Panc1 (cell line): ENCODE results near the gene AMN1. TPM values are rescaled to one million over a fixed set of nuclear protein-coding genes. Genes with fewer than 3 reads are reported as not detected.
"Not testable (repeated sequence)": the region's sequence is repeated elsewhere in the genome, so short reads cannot be mapped to it uniquely, and the experiment has no call there.

Source experiments
- ATAC-seq: fragments of 200-7000 bp; cut with Tn5 transposase; 2 replicates; pipeline ENCODE4 v1.9.1; 2020; ENCODE audit warnings: mild to moderate bottlenecking, moderate library complexity
- BruUV-seq: library from RNA; stranded (reverse); fragments of 400-500 nt; replicated peaks from 2 replicates; lab custom pipeline; 2021; lab: Mats Ljungman, UMichigan
- CTCF ChIA-PET: fragments of 300-600 bp; sonication (Branson Sonifier 250); formaldehyde crosslinking; loops from one replicate; lab custom pipeline; 2022; ENCODE audit warnings: antibody characterized with exemption; lab: Charles Lee
- POLR2A ChIA-PET: fragments of 300-600 bp; sonication (Branson Sonifier 250); formaldehyde crosslinking; loops from one replicate; lab custom pipeline; 2022; ENCODE audit warnings: antibody characterized with exemption; lab: Charles Lee
- DNase-seq: peaks from one replicate; pipeline ENCODE4 v3.0.0-alpha.2; 2010; ENCODE audit warnings: low read depth, low spot score
- H3K27ac ChIP-seq: 2 replicates; pipeline ENCODE4 v1.5.1; 2011; ENCODE audit warnings: mild to moderate bottlenecking, low read length, inconsistent platforms
- H3K27me3 ChIP-seq: fragments of 200-500 bp; sonication (Bioruptor generic); 2 replicates; pipeline ENCODE4 v1.6.0; 2014; ENCODE audit warnings: low read length, inconsistent platforms; ENCODE audit not compliant: control insufficient read depth, insufficient read depth
- H3K36me3 ChIP-seq: fragments of 200-500 bp; sonication (Bioruptor generic); 2 replicates; pipeline ENCODE4 v1.5.1; 2014; ENCODE audit warnings: inconsistent platforms, mild to moderate bottlenecking, low read length, moderate library complexity; ENCODE audit not compliant: control insufficient read depth, insufficient read depth
- H3K4me1 ChIP-seq: 2 replicates; pipeline ENCODE4 v1.5.1; 2011; ENCODE audit warnings: inconsistent platforms, mild to moderate bottlenecking, low read length, moderate library complexity; ENCODE audit not compliant: control insufficient read depth, insufficient read depth
- H3K4me3 ChIP-seq, 2 experiments: 2 replicates each; pipeline ENCODE4 v1.5.1; 2011 to 2012; ENCODE audit warnings: low read depth in 2 of 2, low read length in 2 of 2, mild to moderate bottlenecking in 2 of 2, inconsistent platforms in 1 of 2, moderate library complexity in 1 of 2
- H3K9me3 ChIP-seq: fragments of 200-500 bp; sonication (Bioruptor generic); 2 replicates; pipeline ENCODE4 v1.5.1; 2014; ENCODE audit warnings: low read depth, mild to moderate bottlenecking, inconsistent platforms, low read length, moderate library complexity; ENCODE audit not compliant: control insufficient read depth, insufficient read depth
- POLR2AphosphoS5 ChIP-seq: IDR thresholded peaks from 2 replicates; pipeline ENCODE4 v1.6.1; 2012; ENCODE audit warnings: mild to moderate bottlenecking, low read depth, low read length, moderate library complexity
- REST ChIP-seq, 2 experiments: IDR thresholded peaks; 2 replicates each; pipeline ENCODE4 v1.6.1; 2011 to 2012; ENCODE audit warnings: low read depth in 2 of 2, control low read depth in 1 of 2, low read length in 1 of 2, mild to moderate bottlenecking in 1 of 2, moderate library complexity in 1 of 2; ENCODE audit not compliant: insufficient read depth in 1 of 2
- SIN3A ChIP-seq: IDR thresholded peaks from 2 replicates; pipeline ENCODE4 v1.6.1; 2012; ENCODE audit warnings: low read depth, mild to moderate bottlenecking, low read length, moderate library complexity, borderline replicate concordance; ENCODE audit not compliant: insufficient read depth
- TCF7L2 ChIP-seq: IDR thresholded peaks from 2 replicates; pipeline ENCODE4 v1.6.1; 2011; ENCODE audit warnings: mild to moderate bottlenecking, low read depth, low read length, inconsistent platforms
- in situ Hi-C: cut with HindIII; loops from 2 replicates; pipeline ENCODE4 v1.10.0; 2016; ENCODE audit warnings: low sequenced_read_pairs, low pct_unique_long_range_greater_than_20kb
- intact Hi-C: fragments of 100-400 bp; cut with micrococcal nuclease; formaldehyde crosslinking; loops from one replicate; pipeline ENCODE4 v1.10.0; 2022; ENCODE audit not compliant: unreplicated experiment
- total RNA-seq: library from RNA; stranded (reverse); gene quantifications from one replicate; pipeline ENCODE4 v1.2.1, GENCODE V29; 2021; ENCODE audit not compliant: unreplicated experiment
- TF ChIP-seq, protein P1 (sequence below): fragments of 450-650 bp; IDR thresholded peaks from 2 replicates; pipeline ENCODE4 v1.5.1; 2017; ENCODE audit warnings: mild to moderate bottlenecking

AMN1 gene
- total RNA-seq, 1 experiment from 2014 or later = 16.4 TPM

DNA sequence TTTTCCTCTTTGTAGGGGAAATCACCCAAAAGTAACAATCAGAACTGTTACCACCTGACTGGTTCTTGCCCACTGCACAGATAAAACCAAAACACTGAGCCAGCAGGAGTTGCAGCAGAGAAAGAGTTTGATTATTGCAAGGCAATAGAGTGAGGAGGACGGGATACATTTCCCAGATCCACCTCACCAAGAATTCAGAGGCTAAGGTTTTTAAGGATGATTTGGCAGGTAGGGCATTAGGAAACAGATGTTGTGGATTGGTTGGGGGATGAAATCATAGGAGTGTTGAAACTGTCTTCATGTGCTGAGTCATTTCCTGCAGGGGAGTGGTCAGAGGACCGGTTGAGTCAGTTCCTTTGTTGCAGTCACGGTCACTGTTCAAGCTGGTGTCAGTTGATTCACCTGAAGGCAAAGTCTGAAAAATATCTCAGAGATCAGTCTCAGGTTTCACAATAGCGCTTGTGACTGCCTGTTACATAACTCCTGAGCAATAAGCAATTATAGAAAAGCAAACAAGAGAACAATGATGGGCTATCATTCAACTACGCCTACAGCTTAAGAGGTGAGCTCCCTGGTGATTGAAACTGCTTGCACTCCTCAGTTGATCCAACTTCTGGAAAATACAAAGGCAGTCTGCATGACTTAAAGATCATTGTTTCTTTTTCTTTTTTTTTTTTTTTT, 20.3 kb upstream of the AMN1 start:
- TF ChIP-seq, protein P1, sequence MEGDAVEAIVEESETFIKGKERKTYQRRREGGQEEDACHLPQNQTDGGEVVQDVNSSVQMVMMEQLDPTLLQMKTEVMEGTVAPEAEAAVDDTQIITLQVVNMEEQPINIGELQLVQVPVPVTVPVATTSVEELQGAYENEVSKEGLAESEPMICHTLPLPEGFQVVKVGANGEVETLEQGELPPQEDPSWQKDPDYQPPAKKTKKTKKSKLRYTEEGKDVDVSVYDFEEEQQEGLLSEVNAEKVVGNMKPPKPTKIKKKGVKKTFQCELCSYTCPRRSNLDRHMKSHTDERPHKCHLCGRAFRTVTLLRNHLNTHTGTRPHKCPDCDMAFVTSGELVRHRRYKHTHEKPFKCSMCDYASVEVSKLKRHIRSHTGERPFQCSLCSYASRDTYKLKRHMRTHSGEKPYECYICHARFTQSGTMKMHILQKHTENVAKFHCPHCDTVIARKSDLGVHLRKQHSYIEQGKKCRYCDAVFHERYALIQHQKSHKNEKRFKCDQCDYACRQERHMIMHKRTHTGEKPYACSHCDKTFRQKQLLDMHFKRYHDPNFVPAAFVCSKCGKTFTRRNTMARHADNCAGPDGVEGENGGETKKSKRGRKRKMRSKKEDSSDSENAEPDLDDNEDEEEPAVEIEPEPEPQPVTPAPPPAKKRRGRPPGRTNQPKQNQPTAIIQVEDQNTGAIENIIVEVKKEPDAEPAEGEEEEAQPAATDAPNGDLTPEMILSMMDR = no peak
- TF ChIP-seq POLR2AphosphoS5 (peak; percentile 75; the same call in 1 of the 2 replicates), SIN3A (no peak), TCF7L2 (0 out of 2 replicates have a peak, but pooled peaks have one; percentile 19)
- no peaks in the 10 kb centered on the region for H3K36me3 ChIP-seq
- CTCF ChIA-PET = interaction anchor here (0.7 kb wide), 3 partner anchors 20 to 119 kb away, joined by 4 to 6 read pairs (median 5); partner anchors contain the start of gene AMN1
- no TSS peak for BruUV-seq
- POLR2A ChIA-PET = interaction anchor here (0.6 kb wide), 2 partner anchors 23 to 409 kb away, joined by 3 to 7 read pairs; no protein-coding TSS in a partner anchor
- DNase-seq (peak; percentile 98), ATAC-seq (peak; percentile 97)
- intact Hi-C loops = no loop called here
- H3K4me3 ChIP-seq = no peak overlapping the region
- H3K4me1 ChIP-seq = peaks cover 14% of the 10 kb centered on the region
- peaks cover 5% of the 10 kb centered on the region; the same call in 1 of the 2 replicates for H3K9me3 ChIP-seq
- in situ Hi-C loops = no loop called here
- no peaks in the 10 kb centered on the region for H3K27me3 ChIP-seq
- peak overlapping the region; percentile 44 for H3K27ac ChIP-seq

- BruUV-seq = no TSS peak
- Histone ChIP-seq H3K27ac (no peak overlapping the region), H3K36me3 (no peaks in the 10 kb centered on the region), H3K4me3 (no peak overlapping the region), H3K4me1 (peaks cover 14% of the 10 kb centered on the region), H3K9me3 (peaks cover 5% of the 10 kb centered on the region; the same call in 1 of the 2 replicates), H3K27me3 (no peaks in the 10 kb centered on the region)
- intact Hi-C loops = no loop called here
- POLR2A ChIA-PET = no interaction called here
- CTCF ChIA-PET = no interaction called here
- DNase-seq = no peak
- TF ChIP-seq SIN3A = no peak
- in situ Hi-C loops = no loop called here
- ATAC-seq = no peak
Observed at GRCh38 chr12:31745242-31745641, 16.4 kb upstream of the AMN1 start.

GRCh38 chr12:31744363-31744762, 15.5 kb upstream of the AMN1 start:
- POLR2A ChIA-PET = interaction anchor here (0.6 kb wide), 1 partner anchor 358 kb away, joined by 6 read pairs; no protein-coding TSS in a partner anchor
- H3K27me3 ChIP-seq, H3K36me3 ChIP-seq, H3K9me3 ChIP-seq, CTCF ChIA-PET, DNase-seq, intact Hi-C loops, in situ Hi-C loops, H3K4me3 ChIP-seq, ATAC-seq, H3K27ac ChIP-seq, BruUV-seq: not testable (repeated sequence)
- H3K4me1 ChIP-seq = peaks cover 14% of the 10 kb centered on the region

- Histone ChIP-seq H3K27me3 (no peaks in the 10 kb centered on the region), H3K9me3 (no peaks in the 10 kb centered on the region), H3K36me3 (no peaks in the 10 kb centered on the region), H3K4me3 (no peak overlapping the region), H3K4me1 (peaks cover 8% of the 10 kb centered on the region; the same call in 1 of the 2 replicates), H3K27ac (no peak overlapping the region)
- BruUV-seq = no TSS peak
- POLR2A ChIA-PET = interaction anchor here (0.6 kb wide), 1 partner anchor 11 kb away, joined by 3 read pairs; no protein-coding TSS in a partner anchor
- intact Hi-C loops (no loop called here), in situ Hi-C loops (no loop called here)
- no peak for TF ChIP-seq POLR2AphosphoS5
- no peak for TF ChIP-seq SIN3A
- no peak for TF ChIP-seq REST (IDR thresholded peaks at IDR 0.05; ENCODE audit: insufficient read depth in 1 of 2, low read depth in 2 of 2, low read length in 1 of 2)
- TF ChIP-seq, protein P1 = no peak
- no peak for TF ChIP-seq TCF7L2
- DNase-seq (no peak), ATAC-seq (no peak)
- CTCF ChIA-PET = interaction anchor here (0.5 kb wide), 1 partner anchor 132 kb away, joined by 3 read pairs; no protein-coding TSS in a partner anchor
Observed at GRCh38 chr12:31742891-31743290, 14.1 kb upstream of the AMN1 start.
